Measurements from ENCODE around the gene PRKAG2.

DNA sequence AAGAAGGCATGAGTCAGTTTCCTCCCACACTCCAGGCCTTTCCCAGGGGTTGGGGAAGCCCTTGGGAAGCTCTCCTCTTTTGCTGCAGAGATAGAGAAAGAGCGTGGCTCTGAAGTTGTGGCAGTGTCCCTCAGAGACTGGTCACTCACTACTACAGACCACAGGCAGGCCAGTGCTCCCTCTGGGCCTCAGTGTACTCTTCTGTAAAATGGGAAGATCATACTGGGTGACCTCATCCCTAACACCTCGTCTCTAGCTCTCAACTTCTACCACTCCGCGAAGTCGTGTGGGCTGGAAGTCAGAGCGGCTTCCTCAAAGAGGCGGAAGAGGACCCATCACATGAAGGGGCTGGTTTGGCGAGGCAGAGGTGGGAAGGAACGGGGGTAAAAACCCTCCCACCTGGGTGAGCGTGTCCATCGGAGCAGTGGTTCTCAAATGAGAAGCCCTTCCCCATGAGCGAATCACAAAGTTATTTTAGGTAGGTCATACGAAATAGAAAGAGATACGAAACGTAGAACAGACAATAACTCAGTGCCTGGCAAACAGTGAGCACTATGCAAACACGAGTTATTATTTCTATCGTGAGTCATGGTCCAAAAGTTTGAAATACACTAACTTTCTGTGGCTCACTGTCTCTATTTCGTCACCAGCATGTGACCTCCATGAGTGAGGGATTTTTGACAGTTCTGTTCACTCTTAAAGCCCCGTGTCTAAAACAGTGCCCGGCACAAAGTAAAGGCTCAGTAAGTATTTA is 32.7 kb downstream of the PRKAG2 start:
- TF ChIP-seq POLR2AphosphoS5 (IDR thresholded peaks at IDR 0.05; ENCODE audit: low read depth, low read length) (no peak), EGR1 (IDR thresholded peaks at IDR 0.05; ENCODE audit: borderline replicate concordance, low read depth, low read length) (no peak), CHD1 (IDR thresholded peaks at IDR 0.05; ENCODE audit: low read depth, low read length) (no peak), SIX5 (IDR thresholded peaks at IDR 0.05; ENCODE audit: low read depth, low read length) (no peak), JUND (IDR thresholded peaks at IDR 0.05; ENCODE audit: low read length) (no peak), BACH1 (IDR thresholded peaks at IDR 0.05; ENCODE audit: low read length) (no peak), RAD21 (IDR thresholded peaks at IDR 0.05 in 1 of 2, conservative IDR thresholded peaks at IDR 0.05 in 1 of 2; ENCODE audit: low read depth in 2 of 2, low read length in 2 of 2) (no peak), POLR2A (IDR thresholded peaks at IDR 0.05; ENCODE audit: control extremely low read depth in 1 of 2, low read depth in 2 of 2, low read length in 2 of 2) (no peak), RFX5 (IDR thresholded peaks at IDR 0.05; ENCODE audit: borderline replicate concordance, low read depth, low read length) (no peak)
- TF ChIP-seq, protein P1, sequence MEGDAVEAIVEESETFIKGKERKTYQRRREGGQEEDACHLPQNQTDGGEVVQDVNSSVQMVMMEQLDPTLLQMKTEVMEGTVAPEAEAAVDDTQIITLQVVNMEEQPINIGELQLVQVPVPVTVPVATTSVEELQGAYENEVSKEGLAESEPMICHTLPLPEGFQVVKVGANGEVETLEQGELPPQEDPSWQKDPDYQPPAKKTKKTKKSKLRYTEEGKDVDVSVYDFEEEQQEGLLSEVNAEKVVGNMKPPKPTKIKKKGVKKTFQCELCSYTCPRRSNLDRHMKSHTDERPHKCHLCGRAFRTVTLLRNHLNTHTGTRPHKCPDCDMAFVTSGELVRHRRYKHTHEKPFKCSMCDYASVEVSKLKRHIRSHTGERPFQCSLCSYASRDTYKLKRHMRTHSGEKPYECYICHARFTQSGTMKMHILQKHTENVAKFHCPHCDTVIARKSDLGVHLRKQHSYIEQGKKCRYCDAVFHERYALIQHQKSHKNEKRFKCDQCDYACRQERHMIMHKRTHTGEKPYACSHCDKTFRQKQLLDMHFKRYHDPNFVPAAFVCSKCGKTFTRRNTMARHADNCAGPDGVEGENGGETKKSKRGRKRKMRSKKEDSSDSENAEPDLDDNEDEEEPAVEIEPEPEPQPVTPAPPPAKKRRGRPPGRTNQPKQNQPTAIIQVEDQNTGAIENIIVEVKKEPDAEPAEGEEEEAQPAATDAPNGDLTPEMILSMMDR (IDR thresholded peaks at IDR 0.05; ENCODE audit: control extremely low read depth in 1 of 3, insufficient read depth in 1 of 3, low read depth in 1 of 3, low read length in 3 of 3), result no peak

Measured in H1 (cell line).